NB4 (cell line): ENCODE data around the gene DNMBP.

Experiments used
- DNase-seq: peaks from one replicate; pipeline ENCODE4 v3.0.0; 2010; ENCODE audit warnings: low read depth
- H3K4me3 ChIP-seq: one replicate; pipeline ENCODE4 v1.5.1; 2011; ENCODE audit warnings: mild to moderate bottlenecking, low read depth, low read length, moderate library complexity
- CTCF ChIP-seq: IDR thresholded peaks from one replicate; pipeline ENCODE4 v1.5.1; 2012; ENCODE audit warnings: low read depth, low read length
- MAX ChIP-seq: IDR thresholded peaks from 2 replicates; pipeline ENCODE4 v1.6.1; 2011; ENCODE audit warnings: low read depth, low read length
- MYC ChIP-seq: IDR thresholded peaks from 2 replicates; pipeline ENCODE4 v1.6.1; 2011; ENCODE audit warnings: low read depth, low read length
- POLR2A ChIP-seq: IDR thresholded peaks from 2 replicates; pipeline ENCODE4 v1.6.1; 2011; ENCODE audit warnings: mild to moderate bottlenecking; ENCODE audit not compliant: insufficient read length; ENCODE audit errors: extremely low read depth

DNMBP gene

GRCh38 chr10:100008708-100009282, 952 bp downstream of the DNMBP start:
- no peak for DNase-seq
- peak overlapping the region; percentile 84 for H3K4me3 ChIP-seq
- TF ChIP-seq POLR2A (no peak), CTCF (no peak), MAX (no peak), MYC (no peak)

GRCh38 chr10:100008142-100008522, 1.6 kb downstream of the DNMBP start:
- TF ChIP-seq POLR2A: no peak
- TF ChIP-seq MYC: no peak
- no peak for TF ChIP-seq CTCF
- TF ChIP-seq MAX: no peak
- H3K4me3 ChIP-seq: no peak overlapping the region
- no peak for DNase-seq

GRCh38 chr10:100007231-100008141, 2.3 kb downstream of the DNMBP start:
- no peak for DNase-seq
- no peak overlapping the region for H3K4me3 ChIP-seq
- TF ChIP-seq MAX: no peak
- TF ChIP-seq MYC: no peak
- no peak for TF ChIP-seq CTCF
- TF ChIP-seq POLR2A: no peak

GRCh38 chr10:100006243-100006886, 3.4 kb downstream of the DNMBP start:
- peak; percentile 83 for DNase-seq
- no peak overlapping the region for H3K4me3 ChIP-seq
- no peak for TF ChIP-seq MYC
- TF ChIP-seq MAX: peak; percentile 32; the same call in 1 of the 2 replicates

GRCh38 chr10:100004805-100005510, 4.8 kb downstream of the DNMBP start:
- no peak for TF ChIP-seq MYC
- TF ChIP-seq POLR2A: no peak
- TF ChIP-seq CTCF: no peak
- TF ChIP-seq MAX: no peak
- no peak for DNase-seq
- H3K4me3 ChIP-seq: no peak overlapping the region

- no peak for DNase-seq
- TF ChIP-seq CTCF (no peak), POLR2A (no peak), MAX (no peak), MYC (no peak)
- no peak overlapping the region for H3K4me3 ChIP-seq
Measured at GRCh38 chr10:100000109-100000644, 9.6 kb downstream of the DNMBP start.
